Measurements from ENCODE around the gene CCL27.

The CCL27 gene

GRCh38 chr9:34627716-34628655 is 34.5 kb downstream of the CCL27 start:
- no peak for DNase-seq (ENCODE audit: low read depth in 2 of 2)

GRCh38 chr9:34625186-34625486 is 37.3 kb downstream of the CCL27 start:
- no peak for DNase-seq (ENCODE audit: low read depth in 2 of 2)

- DNase-seq (ENCODE audit: low read depth in 2 of 2): no peak
Observed at GRCh38 chr9:34624475-34625185, 37.8 kb downstream of the CCL27 start.

GRCh38 chr9:34623374-34624235 is 38.9 kb downstream of the CCL27 start:
- DNase-seq (ENCODE audit: low read depth in 2 of 2): no peak

- DNase-seq (ENCODE audit: low read depth in 2 of 2): peak; percentile 78 to 82
Observed at GRCh38 chr9:34620061-34620994, 42.1 kb downstream of the CCL27 start, which contains the start of gene DCTN3. TSS of gene DCTN3 (minus strand) at chr9:34620495. CDS start at chr9:34620464, 31 bp downstream.

GRCh38 chr9:34615132-34615531 is 47.3 kb downstream of the CCL27 start:
- DNase-seq (ENCODE audit: low read depth in 2 of 2): no peak

GRCh38 chr9:34612788-34613390 is 49.6 kb downstream of the CCL27 start:
- peak; percentile 52 to 64 for DNase-seq (ENCODE audit: low read depth in 2 of 2)

Data from stimulated activated CD8-positive, alpha-beta memory T cell treated with anti-CD3 and anti-CD28 coated beads, Interleukin-2, amount 100 ng/mL, for 48 hours (primary cell).